ENCODE measurements around the gene DENND2A.
"Not testable (repeated sequence)": the region's sequence is repeated elsewhere in the genome, so short reads cannot be mapped to it uniquely, and the experiment has no call there.

Gene DENND2A

GRCh38 chr7:140640727-140641523 is at the start of gene DENND2A:
DENND2A (minus strand) TSS chr7:140640813; CDS start chr7:140602397, 38,416 bp downstream.
- DNase-seq, result peak; percentile 96

DNA sequence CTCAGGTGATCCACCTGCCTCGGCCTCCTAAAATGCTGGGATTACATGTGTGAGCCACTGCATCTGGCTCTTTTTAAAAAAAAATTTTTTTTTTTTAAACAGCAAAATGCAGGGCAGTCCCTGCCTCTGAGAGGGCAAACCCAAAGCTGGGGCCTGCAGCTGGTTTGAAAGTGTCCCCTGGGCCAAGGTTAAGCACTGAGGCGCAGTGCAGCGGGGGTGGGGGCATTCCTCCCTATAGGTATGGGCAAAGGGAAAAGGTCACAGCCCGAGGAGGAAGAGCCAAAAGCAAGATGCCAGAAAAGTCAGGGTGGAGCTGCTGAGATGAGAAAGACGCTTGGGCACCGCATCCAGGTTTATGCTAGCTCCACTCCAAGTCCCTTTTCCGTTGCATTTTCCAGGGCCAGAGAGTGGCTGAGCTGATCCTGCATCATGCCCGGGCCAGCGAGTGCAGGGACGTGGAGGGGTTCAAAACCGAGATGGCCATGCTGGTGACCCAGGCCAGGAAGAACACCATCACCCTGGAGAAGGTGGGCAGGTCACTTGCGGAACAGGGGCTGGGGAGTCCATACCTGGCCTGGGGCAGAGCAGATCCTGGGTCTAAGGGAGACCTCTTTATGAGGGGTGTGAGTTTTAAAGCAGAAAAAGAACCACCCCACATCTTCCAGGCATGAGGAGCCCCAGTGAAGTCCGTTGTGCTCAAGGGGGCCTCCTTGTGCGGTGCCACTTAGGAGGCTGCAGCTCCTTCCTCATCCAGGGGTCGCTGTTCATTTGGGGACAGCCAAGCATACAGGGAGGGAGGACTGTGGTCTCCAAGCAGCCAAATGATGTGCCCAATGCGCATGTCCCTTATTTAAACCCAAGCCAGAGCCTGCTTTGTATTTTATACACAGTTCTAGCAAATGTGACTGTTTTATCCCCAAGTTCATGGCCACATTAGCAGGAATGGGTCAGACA is 48.9 kb upstream of the DENND2A start:
- DNase-seq, result no peak

DNA sequence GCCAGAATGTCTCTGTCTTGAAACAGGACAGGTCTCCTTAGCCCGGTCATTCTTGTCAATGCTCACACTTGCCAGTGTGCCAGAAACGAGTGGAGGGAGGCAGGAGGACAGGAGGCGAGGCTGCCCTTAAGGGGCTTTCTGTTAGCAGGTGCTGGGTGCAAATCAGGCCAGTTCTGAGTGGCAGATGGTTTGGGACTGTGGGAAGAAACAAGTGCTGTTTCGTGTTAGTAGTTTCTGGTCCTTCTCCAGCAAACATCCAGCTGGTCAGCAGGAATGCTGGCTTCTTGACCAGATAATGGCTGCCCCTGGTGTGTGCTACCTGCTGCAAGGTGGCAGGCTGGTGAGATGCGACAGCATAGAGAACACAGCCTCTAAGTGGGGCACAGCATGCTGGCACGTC is 47.7 kb upstream of the DENND2A start:
- DNase-seq, result no peak

DNA sequence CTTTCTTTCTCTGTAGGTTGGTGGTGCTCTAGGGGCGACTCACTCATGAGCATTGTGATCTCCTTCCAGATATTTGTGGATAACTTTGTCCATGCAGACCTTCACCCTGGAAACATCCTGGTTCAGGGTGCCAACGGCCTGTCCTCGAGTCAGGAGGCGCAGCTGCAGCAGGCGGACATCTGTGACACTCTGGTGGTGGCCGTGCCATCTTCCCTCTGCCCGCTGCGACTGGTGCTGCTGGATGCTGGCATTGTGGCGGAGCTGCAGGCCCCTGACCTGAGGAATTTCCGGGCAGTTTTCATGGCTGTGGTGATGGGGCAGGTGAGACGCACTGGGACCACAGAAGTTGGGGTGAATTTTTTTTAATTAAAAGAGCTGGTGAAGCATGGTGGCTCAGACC is 46.3 kb upstream of the DENND2A start:
- DNase-seq, result no peak

DNA sequence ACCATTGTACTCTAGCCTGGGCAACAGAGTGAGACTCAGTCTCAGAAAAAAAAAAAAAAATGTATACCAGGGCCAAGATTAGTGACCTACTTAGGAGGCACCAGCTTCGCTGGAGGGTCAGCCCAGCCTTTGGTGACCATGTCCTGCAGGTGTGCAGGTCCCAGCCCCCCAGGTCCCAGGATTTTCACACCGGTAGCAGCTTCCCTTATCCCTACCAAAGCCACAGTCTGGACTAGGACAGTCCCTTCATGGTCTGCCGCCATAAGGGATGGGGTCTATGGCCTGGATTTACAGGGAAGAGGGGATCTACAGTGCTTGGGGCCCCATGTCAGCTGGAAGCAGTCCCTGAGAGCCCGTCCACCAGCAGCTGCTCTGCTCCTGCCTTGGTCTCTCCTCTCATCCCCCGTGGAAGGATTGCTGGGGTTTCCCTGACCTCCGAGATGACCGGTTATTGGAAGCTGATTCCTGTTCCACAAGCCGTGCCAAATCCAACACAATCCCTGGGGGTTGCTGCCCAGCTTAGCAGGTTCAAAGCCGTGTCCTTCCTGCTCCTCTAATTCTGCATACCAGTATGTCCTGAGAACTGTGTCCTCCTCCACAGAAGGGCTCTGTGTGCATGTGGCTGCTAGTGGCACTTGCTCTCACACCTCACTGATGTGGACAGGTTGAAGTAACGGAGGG is 44.9 kb upstream of the DENND2A start:
- DNase-seq, result no peak

DNA sequence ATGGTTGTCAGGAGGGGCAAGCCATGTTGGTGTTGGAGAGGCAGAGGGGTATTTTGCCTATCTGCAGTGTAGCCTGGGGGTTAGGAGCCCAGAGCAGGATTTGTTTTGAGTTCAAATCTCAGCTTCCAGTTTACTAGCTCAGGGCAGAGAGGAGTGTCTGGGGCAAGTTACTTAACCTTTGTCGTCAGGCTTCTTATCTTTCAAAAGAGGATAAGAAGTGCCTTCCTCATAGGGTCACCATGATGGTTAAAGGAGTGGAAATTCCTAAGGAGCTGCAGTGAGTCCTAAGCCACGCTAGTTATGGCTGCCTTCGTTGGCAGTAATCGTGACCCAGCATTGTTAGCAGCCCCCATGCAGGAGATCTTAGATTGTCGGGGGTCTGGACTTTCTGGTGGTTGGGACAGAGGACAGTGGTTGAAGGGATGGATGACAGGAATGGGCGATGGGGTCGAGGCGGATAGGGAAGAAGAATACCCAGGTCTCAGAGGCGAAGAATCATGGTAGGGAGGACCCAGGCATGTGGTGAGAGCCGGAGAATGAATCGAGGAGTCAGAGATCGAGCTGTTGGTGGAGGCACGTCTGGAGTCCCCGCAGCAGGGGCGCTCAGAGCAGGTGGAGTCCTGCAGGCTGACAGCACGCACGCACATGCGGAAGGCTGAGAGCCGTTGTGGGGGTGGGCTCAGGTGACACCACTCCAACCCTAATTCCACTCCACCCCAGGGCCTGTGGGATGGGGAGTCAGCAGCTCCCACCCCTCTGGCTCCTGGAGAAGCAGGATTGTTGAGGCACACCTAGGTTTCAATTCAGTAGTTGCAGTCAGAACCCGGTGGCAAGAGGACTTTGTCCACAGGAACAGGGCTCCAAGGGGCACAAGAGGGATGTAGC is 43.7 kb upstream of the DENND2A start:
- DNase-seq, result no peak

- DNase-seq, result no peak
Observed at GRCh38 chr7:140683657-140684056, 43.0 kb upstream of the DENND2A start.

DNA sequence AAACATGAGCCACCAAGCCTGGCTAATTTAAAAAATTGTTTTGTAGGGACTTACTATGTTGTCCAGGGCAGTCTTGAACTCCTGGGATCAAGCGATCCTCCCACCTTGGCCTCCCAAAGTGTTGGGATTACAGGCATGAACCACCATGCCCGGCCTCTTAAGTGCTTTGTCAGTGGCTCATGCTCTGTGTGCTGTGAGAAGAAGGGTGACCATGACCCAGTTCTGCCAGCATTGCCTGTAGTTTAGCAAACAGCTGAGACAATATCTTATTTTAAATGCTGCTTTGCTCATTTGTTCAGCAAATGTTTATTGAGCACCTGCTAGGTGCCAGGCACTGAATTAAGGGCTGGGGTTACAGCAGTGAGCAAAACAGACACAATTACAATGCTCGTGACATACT is 41.2 kb upstream of the DENND2A start:
- DNase-seq, result no peak

GRCh38 chr7:140680886-140681285 is 40.3 kb upstream of the DENND2A start:
- DNase-seq, result no peak

DNA sequence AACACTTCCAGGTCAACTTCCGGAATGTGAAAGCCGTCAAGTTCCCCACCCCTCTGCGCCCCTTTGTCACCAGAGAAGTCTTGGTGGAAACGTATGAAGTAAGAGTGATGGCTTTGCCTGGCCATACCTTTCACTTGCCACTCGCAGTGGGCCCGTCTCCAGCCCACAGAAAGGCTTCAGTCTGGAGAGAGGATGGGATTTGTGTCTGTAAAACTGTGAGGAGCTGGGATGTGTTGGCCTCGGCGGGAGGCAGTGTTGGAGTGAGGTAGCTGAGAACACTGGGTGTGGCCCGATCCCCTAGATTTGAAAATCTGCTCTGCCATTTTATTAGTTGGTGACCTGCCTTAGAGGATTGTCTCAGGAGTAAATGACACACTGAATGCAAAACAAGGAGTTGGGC is 38.6 kb upstream of the DENND2A start:
- DNase-seq, result no peak

GRCh38 chr7:140678816-140679130 is 38.2 kb upstream of the DENND2A start:
- no peak for DNase-seq

GRCh38 chr7:140678081-140678815 is 37.6 kb upstream of the DENND2A start:
- DNase-seq, result no peak

DNA sequence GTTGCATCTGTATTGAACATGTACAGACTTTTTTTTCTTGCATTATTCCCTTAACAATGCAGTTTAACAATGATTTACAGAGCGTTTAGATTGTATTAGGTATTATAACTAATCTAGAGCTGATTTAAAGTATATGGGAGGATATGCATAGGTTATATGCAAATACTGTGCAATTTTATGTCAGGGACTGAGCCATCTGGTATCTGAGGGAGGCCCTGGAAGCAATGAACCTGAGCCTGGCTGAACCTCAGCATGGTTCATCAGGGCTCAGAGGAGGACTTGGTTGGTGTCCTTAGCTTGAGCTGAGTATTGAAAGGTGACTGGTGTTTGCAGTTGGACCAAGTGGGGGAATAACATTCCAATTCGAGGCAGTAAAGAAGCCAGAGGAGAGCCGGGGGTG is 36.9 kb upstream of the DENND2A start:
- no peak for DNase-seq

DNA sequence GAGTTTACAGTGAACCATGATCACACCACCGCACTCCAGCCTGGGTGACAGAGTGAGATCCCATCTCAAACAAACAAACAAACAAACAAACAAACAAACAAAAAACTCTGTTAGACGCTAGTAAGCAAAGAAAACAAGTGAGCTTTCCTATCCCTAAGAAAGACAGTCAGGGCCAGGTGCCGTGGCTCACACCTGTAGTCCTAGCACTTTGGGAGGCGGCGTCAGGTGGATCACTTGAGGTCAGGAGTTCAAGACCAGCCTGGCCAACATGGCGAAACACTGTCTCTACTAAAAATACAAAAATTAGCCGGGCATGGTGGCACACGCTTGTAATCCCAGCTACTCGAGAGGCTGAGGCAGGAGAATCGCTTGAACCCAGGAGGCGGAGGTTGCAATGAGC is 36.3 kb upstream of the DENND2A start:
- DNase-seq, result not testable (repeated sequence)

DNA sequence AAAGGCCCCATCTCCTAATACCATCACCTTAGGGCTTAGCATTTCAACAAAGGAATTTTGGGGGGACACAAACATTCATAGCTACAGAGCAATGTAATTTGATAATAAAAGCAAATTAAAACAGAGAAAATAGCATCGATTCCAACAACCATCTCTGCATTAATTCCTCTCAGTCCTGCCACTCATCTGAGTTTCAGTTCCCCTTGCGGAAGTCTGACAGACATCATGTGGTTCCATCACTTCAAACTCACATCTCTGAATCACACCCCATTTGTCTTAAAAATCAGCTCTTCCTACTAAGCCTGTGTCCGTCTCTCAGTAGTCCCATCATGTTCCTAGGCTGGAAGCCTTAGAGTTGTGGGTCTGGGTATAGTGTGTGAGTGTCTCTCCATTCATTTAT is 35.7 kb upstream of the DENND2A start:
- DNase-seq, result no peak

- DNase-seq, result peak; percentile 28
Observed at GRCh38 chr7:140675726-140676125, 35.1 kb upstream of the DENND2A start.

GRCh38 chr7:140674899-140675701 is 34.5 kb upstream of the DENND2A start:
- DNase-seq, result peak; percentile 60

- DNase-seq, result peak; percentile 33
Observed at GRCh38 chr7:140674356-140674800, 33.8 kb upstream of the DENND2A start.

GRCh38 chr7:140673774-140674155 is 33.2 kb upstream of the DENND2A start:
- no peak for DNase-seq

GRCh38 chr7:140673063-140673773 is 32.6 kb upstream of the DENND2A start:
- peak; percentile 88 for DNase-seq
